GM12878 (cell line): ENCODE measurements around the gene MPZL1.
"Not testable (repeated sequence)": the region's sequence is repeated elsewhere in the genome, so short reads cannot be mapped to it uniquely, and the experiment has no call there.

Source experiments
- BHLHE40 ChIP-seq, 2 experiments: fragments of 450-650 bp in 1 of 2; IDR thresholded peaks; 2 replicates each; pipeline ENCODE4 v1.6.1; 2011 to 2017; ENCODE audit warnings: low read depth in 2 of 2, borderline replicate concordance in 1 of 2, improper control_type of control experiment in 1 of 2, low read length in 1 of 2, mild to moderate bottlenecking in 1 of 2
- CTCF ChIP-seq, 3 experiments: IDR thresholded peaks in 2 of 3; conservative IDR thresholded peaks in 1 of 3; 2 replicates each; pipeline ENCODE4 v1.5.1; 2011; ENCODE audit warnings: low read depth in 3 of 3, low read length in 3 of 3, mild to moderate bottlenecking in 3 of 3, control low read depth in 2 of 3, moderate library complexity in 2 of 3, inconsistent platforms in 1 of 3, mixed read lengths in 1 of 3; ENCODE audit not compliant: control insufficient read depth in 2 of 3, insufficient read depth in 1 of 3; ENCODE audit errors: extremely low read depth in 1 of 3
- REST ChIP-seq: IDR thresholded peaks from 2 replicates; pipeline ENCODE4 v1.6.1; 2012; ENCODE audit warnings: mild to moderate bottlenecking, low read depth, low read length
- YY1 ChIP-seq: IDR thresholded peaks from 2 replicates; pipeline ENCODE4 v1.6.1; 2011; ENCODE audit warnings: low read depth, mild to moderate bottlenecking, low read length
- ZBTB40 ChIP-seq: fragments of 450-650 bp; IDR thresholded peaks from 2 replicates; pipeline ENCODE4 v1.6.1; 2016; ENCODE audit warnings: mild to moderate bottlenecking, moderate library complexity, borderline replicate concordance
- ZZZ3 ChIP-seq: IDR thresholded peaks from 2 replicates; pipeline ENCODE4 v1.6.1; 2011; ENCODE audit warnings: low read depth; ENCODE audit not compliant: control insufficient read depth, insufficient read length

GRCh38 chr1:167806676-167807075 is 84.9 kb downstream of the MPZL1 start:
- TF ChIP-seq CTCF (IDR thresholded peaks at IDR 0.05 in 2 of 3, conservative IDR thresholded peaks at IDR 0.05 in 1 of 3; ENCODE audit: control insufficient read depth in 2 of 3, extremely low read depth in 1 of 3, insufficient read depth in 1 of 3, low read depth in 3 of 3, low read length in 3 of 3); YY1; BHLHE40 (IDR thresholded peaks at IDR 0.05; ENCODE audit: borderline replicate concordance in 1 of 2, low read depth in 2 of 2, low read length in 1 of 2); REST; ZBTB40; ZZZ3: not testable (repeated sequence)
